Lung (tissue), 12 donors: Measurements from ENCODE around the gene PPP6R3. TPM values are rescaled to one million over a fixed set of nuclear protein-coding genes. Genes with fewer than 3 reads are reported as not detected.
"Not testable (repeated sequence)": the region's sequence is repeated elsewhere in the genome, so short reads cannot be mapped to it uniquely, and the experiment has no call there.

ENCODE experiments used
- ATAC-seq: fragments of 200-7000 bp; cut with Tn5 transposase; one replicate; pipeline ENCODE4 v1.9.1; 2020; ENCODE audit warnings: moderate number of reproducible peaks; ENCODE audit not compliant: insufficient read depth, low FRiP score
- DNase-seq, 3 donors: peaks; one replicate each; pipeline ENCODE4 v3.0.0-alpha.2; 2013 to 2017
- H3K27ac ChIP-seq, 2 donors: one replicate each; pipeline ENCODE4 v1.5.1; 2013; ENCODE audit warnings: mild to moderate bottlenecking in 2 of 2, moderate library complexity in 2 of 2, control low read depth in 1 of 2, inconsistent platforms in 1 of 2, low read depth in 1 of 2, low read length in 1 of 2
- H3K27me3 ChIP-seq, 3 donors: one replicate each; pipeline ENCODE4 v1.5.1; 2013; ENCODE audit warnings: low read length in 2 of 3; ENCODE audit not compliant: control insufficient read depth in 3 of 3, insufficient read depth in 3 of 3
- H3K36me3 ChIP-seq, 4 donors: one replicate each; pipeline ENCODE4 v1.5.1; 2013; ENCODE audit warnings: low read length in 4 of 4, mild to moderate bottlenecking in 1 of 4, moderate library complexity in 1 of 4; ENCODE audit not compliant: control insufficient read depth in 4 of 4, insufficient read depth in 4 of 4
- H3K4me1 ChIP-seq, 5 donors: one replicate each; pipeline ENCODE4 v1.5.1; 2013; ENCODE audit warnings: low read length in 5 of 5, mild to moderate bottlenecking in 2 of 5, moderate library complexity in 1 of 5; ENCODE audit not compliant: control insufficient read depth in 5 of 5, insufficient read depth in 5 of 5
- H3K4me3 ChIP-seq: one replicate; pipeline ENCODE4 v1.5.1; 2013; ENCODE audit warnings: mild to moderate bottlenecking, control low read depth, moderate library complexity
- H3K9ac ChIP-seq, 2 donors: one replicate each; pipeline ENCODE4 v1.5.1; 2013; ENCODE audit warnings: low read length in 2 of 2, control low read depth in 1 of 2; ENCODE audit not compliant: insufficient read depth in 1 of 2
- H3K9me3 ChIP-seq, 4 donors: one replicate each; pipeline ENCODE4 v1.5.1; 2013; ENCODE audit warnings: low read length in 3 of 4, mild to moderate bottlenecking in 1 of 4, moderate library complexity in 1 of 4; ENCODE audit not compliant: control insufficient read depth in 4 of 4, insufficient read depth in 3 of 4
- WGBS, 2 donors: extraction: QIAGEN DNeasy Blood & Tissue Kit; methylation state at CpG; one replicate each; pipeline ENCODE4 v1.1.7; 2013; 5-methylcytosine and 5-hydroxymethylcytosine counted together
- polyA plus RNA-seq, 2 donors: library from polyadenylated mRNA; stranded (reverse); fragments of 200-250 nt; gene quantifications; one replicate each; pipeline ENCODE4 v1.2.1, GENCODE V29; 2013
- total RNA-seq, 2 donors: library from RNA; depleted of rRNA in 1 of 2; stranded (reverse); fragments of >200 nt in 1 of 2; gene quantifications; one replicate each; pipeline ENCODE4 v1.2.1, GENCODE V29; 2014 to 2021
- TF ChIP-seq, protein P1 (sequence below): IDR thresholded peaks from 2 replicates; pipeline ENCODE4 v1.5.1; 2012; ENCODE audit warnings: mild to moderate bottlenecking; ENCODE audit errors: control extremely low read depth, extremely low read depth
- donor health status: control.
- donor health status: control.
- donor health status: Bipolar disorder and iron deficiency.
- donor health status: healthy.
- donor health status: DM: yes; HTN: yes; CAD: no.

The PPP6R3 gene
- total and polyA plus RNA-seq, 4 donors = 28.5 to 217 (median 60.7) TPM

DNA sequence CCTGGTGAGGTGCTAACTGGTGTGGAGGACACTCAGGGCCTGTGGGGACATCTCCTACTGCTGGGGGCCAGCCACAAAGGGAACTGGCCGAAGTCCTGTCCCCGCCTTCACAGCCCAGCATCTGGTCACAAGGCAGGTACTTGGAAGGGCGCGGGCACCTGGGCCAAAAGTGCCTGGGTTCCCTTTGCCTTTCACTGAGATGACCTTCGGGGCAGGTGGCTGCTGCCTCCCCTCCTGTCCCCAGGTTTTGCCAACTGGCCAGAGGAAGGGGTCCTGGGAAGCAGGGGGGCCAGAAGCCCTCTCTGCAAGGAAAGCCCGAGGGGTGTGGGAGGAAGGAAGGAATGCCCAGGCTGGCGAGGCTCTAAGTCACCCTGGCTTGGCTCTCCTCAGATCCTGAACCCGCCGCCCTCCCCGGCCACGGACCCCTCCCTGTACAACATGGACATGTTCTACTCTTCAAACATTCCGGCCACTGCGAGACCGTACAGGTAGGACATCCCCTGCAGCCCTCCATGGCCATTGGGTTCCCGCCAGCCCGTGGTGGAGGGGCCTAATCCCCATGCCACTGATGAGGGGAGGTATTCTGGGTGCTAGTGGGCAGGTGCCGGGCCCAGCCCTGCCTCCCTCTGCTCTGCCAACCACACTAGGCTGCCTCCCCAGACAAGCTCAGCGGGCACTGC lies 14.4 kb upstream of the PPP6R3 start:
- no peak overlapping the region for H3K27ac ChIP-seq

DNA sequence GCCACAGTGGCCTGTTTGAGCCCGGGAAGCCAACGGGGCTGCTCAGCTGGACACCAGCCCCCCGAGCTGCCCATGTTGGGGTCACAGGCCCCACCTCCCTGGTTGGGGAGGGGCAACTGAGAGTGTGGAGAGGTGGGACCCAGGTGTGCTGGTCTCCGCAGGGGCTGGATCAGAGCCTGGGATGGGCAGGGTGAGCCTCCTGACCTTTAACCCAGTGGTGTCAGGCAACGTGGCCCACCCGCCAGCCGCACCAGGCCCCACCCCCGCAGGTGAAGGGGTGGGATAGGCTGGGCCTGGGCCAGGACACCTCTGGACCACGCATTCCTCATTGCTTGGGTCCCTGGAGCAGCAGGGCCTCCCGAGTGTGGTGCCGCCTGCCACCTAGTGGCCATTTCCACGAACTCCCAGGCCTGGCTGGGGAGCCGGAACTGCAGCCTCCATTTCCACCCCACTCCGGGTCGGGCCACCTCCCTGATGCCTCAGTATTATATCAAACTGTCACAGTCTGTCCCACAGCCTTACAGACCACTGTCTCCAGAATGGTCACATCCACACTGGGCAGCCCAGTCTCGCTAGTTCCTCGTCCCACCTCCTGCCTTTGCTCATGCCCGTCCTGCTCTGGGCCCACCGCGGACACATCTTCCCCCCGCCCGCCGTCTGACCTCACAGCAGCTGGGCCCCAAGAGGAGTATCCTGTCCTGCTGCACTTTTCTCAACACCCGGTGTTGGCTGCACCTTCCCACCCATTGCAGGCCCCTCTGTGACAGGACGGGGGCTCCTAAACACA lies 13.3 kb upstream of the PPP6R3 start:
- WGBS, 2 donors = 49 to 51% methylated on average over 25 of the region's 25 CpGs
- Histone ChIP-seq H3K36me3 (peaks cover 2 to 17% (median 6%) of the 10 kb centered on the region in 4 donors), H3K9me3 (no peaks in the 10 kb centered on the region), H3K9ac (no peak overlapping the region), H3K4me3 (no peak overlapping the region), H3K27me3 (no peaks in the 10 kb centered on the region), H3K27ac (no peak overlapping the region), H3K4me1 (peaks cover 0 to 7% (median 0%) of the 10 kb centered on the region in 5 donors)
- peak; percentile 77 to 82 (median 77) for DNase-seq
- ATAC-seq = peak; percentile 88
- TF ChIP-seq, protein P1, sequence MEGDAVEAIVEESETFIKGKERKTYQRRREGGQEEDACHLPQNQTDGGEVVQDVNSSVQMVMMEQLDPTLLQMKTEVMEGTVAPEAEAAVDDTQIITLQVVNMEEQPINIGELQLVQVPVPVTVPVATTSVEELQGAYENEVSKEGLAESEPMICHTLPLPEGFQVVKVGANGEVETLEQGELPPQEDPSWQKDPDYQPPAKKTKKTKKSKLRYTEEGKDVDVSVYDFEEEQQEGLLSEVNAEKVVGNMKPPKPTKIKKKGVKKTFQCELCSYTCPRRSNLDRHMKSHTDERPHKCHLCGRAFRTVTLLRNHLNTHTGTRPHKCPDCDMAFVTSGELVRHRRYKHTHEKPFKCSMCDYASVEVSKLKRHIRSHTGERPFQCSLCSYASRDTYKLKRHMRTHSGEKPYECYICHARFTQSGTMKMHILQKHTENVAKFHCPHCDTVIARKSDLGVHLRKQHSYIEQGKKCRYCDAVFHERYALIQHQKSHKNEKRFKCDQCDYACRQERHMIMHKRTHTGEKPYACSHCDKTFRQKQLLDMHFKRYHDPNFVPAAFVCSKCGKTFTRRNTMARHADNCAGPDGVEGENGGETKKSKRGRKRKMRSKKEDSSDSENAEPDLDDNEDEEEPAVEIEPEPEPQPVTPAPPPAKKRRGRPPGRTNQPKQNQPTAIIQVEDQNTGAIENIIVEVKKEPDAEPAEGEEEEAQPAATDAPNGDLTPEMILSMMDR = peak; percentile 85

More for the DNA sequence above, 14.4 kb upstream of the PPP6R3 start:
- no peaks in the 10 kb centered on the region for H3K9me3 ChIP-seq
- ATAC-seq (no peak), DNase-seq (no peak)
- H3K4me3 ChIP-seq = no peak overlapping the region
- 89 to 92% methylated on average over 18 of the region's 18 CpGs for WGBS, 2 donors
- peaks cover 3 to 21% (median 6%) of the 10 kb centered on the region in 4 donors for H3K36me3 ChIP-seq
- H3K4me1 ChIP-seq = peaks cover 0 to 17% (median 0%) of the 10 kb centered on the region in 5 donors
- TF ChIP-seq, protein P1 = no peak
- H3K27me3 ChIP-seq = no peaks in the 10 kb centered on the region
- no peak overlapping the region for H3K9ac ChIP-seq

DNA sequence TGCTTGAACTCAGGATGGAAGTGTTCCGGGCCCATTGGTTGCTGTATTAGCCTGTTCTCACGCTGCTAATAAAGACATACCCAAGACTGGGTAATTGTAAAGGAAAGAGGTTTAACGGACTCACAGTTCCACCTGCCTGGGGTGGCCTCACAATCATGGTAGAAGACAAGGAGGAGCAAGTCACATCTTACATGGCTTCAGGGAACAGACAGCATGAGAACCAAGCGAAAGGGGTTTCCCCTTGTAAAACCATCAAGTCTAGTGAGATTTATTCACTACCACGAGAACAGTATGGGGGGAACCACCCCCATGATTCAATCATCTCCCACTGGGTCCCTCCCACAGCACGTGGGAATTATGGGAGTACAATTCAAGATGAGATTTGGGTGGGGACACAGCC lies 12.6 kb upstream of the PPP6R3 start:
- WGBS, 2 donors = 82% methylated on average over 6 of the region's 6 CpGs
- DNase-seq = not testable (repeated sequence)
- H3K36me3 ChIP-seq = peaks cover 0 to 11% (median 5%) of the 10 kb centered on the region in 4 donors

DNA sequence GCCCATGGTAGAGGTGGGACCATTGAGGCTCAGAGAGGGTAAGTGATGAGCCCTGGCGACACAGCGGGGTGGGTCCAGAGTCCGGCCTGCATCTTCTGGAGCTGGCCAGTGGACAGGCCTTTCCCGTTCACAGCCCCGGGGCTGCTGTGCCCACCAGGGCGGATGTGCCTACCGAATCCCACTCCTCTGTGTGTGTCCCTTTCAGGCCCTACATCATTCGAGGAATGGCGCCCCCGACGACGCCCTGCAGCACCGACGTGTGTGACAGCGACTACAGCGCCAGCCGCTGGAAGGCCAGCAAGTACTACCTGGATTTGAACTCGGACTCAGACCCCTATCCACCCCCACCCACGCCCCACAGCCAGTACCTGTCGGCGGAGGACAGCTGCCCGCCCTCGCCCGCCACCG lies 11.9 kb upstream of the PPP6R3 start:
- Histone ChIP-seq H3K27ac (no peak overlapping the region), H3K4me1 (no peaks in the 10 kb centered on the region), H3K4me3 (no peak overlapping the region), H3K27me3 (no peaks in the 10 kb centered on the region), H3K9ac (no peak overlapping the region), H3K9me3 (no peaks in the 10 kb centered on the region), H3K36me3 (peaks cover 0 to 11% (median 5%) of the 10 kb centered on the region in 4 donors)
- WGBS, 2 donors = 95 to 98% methylated on average over 25 of the region's 25 CpGs
- DNase-seq (no peak), ATAC-seq (no peak)
- TF ChIP-seq, protein P1 = no peak

More for the DNA sequence above, 12.6 kb upstream of the PPP6R3 start:
- not testable (repeated sequence) for H3K4me1 ChIP-seq, H3K9me3 ChIP-seq, H3K9ac ChIP-seq, H3K4me3 ChIP-seq, ATAC-seq, H3K27ac ChIP-seq, H3K27me3 ChIP-seq
